K562 (cell line): ENCODE measurements around the gene STAP1. TPM values are rescaled to one million over a fixed set of nuclear protein-coding genes. Genes with fewer than 3 reads are reported as not detected.

Experiments used
- ATAC-seq: fragments of 200-7000 bp; cut with Tn5 transposase; 3 replicates; pipeline ENCODE4 v1.9.1; 2020; ENCODE audit warnings: moderate library complexity
- BruUV-seq: library from RNA; stranded (reverse); fragments of 400-500 nt; replicated peaks from 2 replicates; lab custom pipeline; 2021; lab: Mats Ljungman, UMichigan
- CTCF ChIA-PET: fragments of 300-600 bp; formaldehyde crosslinking; extraction: SDS; loops from one replicate; lab custom pipeline; 2021; ENCODE audit warnings: low intra/inter-chr PET ratio; lab: Yijun Ruan, JAX
- POLR2A ChIA-PET: fragments of 300-600, 350-650 bp; sonication (Branson Sonifier 250); formaldehyde crosslinking; extraction: SDS; loops from one replicate; lab custom pipeline; 2021; ENCODE audit warnings: antibody characterized with exemption, inconsistent platforms; lab: Yijun Ruan, JAX
- DNase-seq, 4 experiments: peaks; one replicate each; pipeline versions ENCODE4 v3.0.0 to v3.0.0-alpha.2; 2011 to 2018; ENCODE audit warnings: low spot score in 3 of 4, mixed read lengths in 3 of 4; ENCODE audit errors: extremely low read depth in 1 of 4
- FAIRE-seq: peaks from 2 replicates; lab custom pipeline; 2011; peaks lifted over from hg19 to GRCh38; lab: Jason Lieb, UNC
- H2AFZ ChIP-seq: 2 replicates; pipeline ENCODE4 v1.6.0; 2011; ENCODE audit warnings: low read depth, low read length, control low read depth, inconsistent platforms
- H3K27ac ChIP-seq: fragments of 200-600 bp; 3 replicates; pipeline ENCODE4 v1.8.0; 2011; ENCODE audit warnings: low read depth, mild to moderate bottlenecking, control low read depth, inconsistent platforms, low read length, moderate library complexity, mixed read lengths; ENCODE audit errors: extremely low read depth
- H3K27me3 ChIP-seq, 2 experiments: fragments of 300-600 bp in 1 of 2; 2 replicates in 1 of 2; 3 replicates in 1 of 2; pipeline versions ENCODE4 v1.6.0 to v1.8.0; 2011; ENCODE audit warnings: inconsistent platforms in 2 of 2, low read length in 2 of 2, mild to moderate bottlenecking in 1 of 2, mixed read lengths in 1 of 2, moderate library complexity in 1 of 2; ENCODE audit not compliant: control insufficient read depth in 2 of 2, insufficient read depth in 2 of 2
- H3K36me3 ChIP-seq: fragments of 300-600 bp; 3 replicates; pipeline ENCODE4 v1.8.0; 2011; ENCODE audit warnings: mild to moderate bottlenecking, low read length, inconsistent platforms; ENCODE audit not compliant: control insufficient read depth, insufficient read depth
- H3K4me1 ChIP-seq, 2 experiments: fragments of 200-600 bp in 1 of 2; replicated peaks in 1 of 2; 2 replicates in 1 of 2; 3 replicates in 1 of 2; pipeline versions ENCODE4 v1.5.1 to v1.8.0; 2011; ENCODE audit warnings: inconsistent platforms in 2 of 2, low read length in 2 of 2, mild to moderate bottlenecking in 1 of 2, mixed read lengths in 1 of 2, moderate library complexity in 1 of 2; ENCODE audit not compliant: control insufficient read depth in 2 of 2, insufficient read depth in 2 of 2
- H3K4me2 ChIP-seq: 2 replicates; pipeline ENCODE4 v1.6.1; 2011; ENCODE audit warnings: low read length, control low read depth, inconsistent platforms, mixed read lengths; ENCODE audit not compliant: insufficient read depth
- H3K4me3 ChIP-seq: fragments of 200-600 bp; sonication (generic), shearing (Covaris generic); 2 replicates; pipeline ENCODE4 v1.5.1; 2016; ENCODE audit warnings: control low read depth, inconsistent platforms
- H3K79me2 ChIP-seq: fragments of 200-600 bp; 3 replicates; pipeline ENCODE4 v1.8.0; 2011; ENCODE audit warnings: low read length, inconsistent platforms; ENCODE audit not compliant: control insufficient read depth, insufficient read depth
- H3K9ac ChIP-seq, 2 experiments: 2 replicates each; pipeline versions ENCODE4 v1.6.0 to v1.6.1; 2011; ENCODE audit warnings: low read depth in 2 of 2, low read length in 2 of 2, control low read depth in 1 of 2, inconsistent platforms in 1 of 2, mild to moderate bottlenecking in 1 of 2, mixed read lengths in 1 of 2; ENCODE audit not compliant: insufficient read depth in 1 of 2
- H3K9me1 ChIP-seq: one replicate; pipeline ENCODE4 v1.6.0; 2011; ENCODE audit warnings: inconsistent platforms, mild to moderate bottlenecking, low read length, moderate library complexity; ENCODE audit not compliant: control insufficient read depth, insufficient read depth
- H3K9me3 ChIP-seq: replicated peaks from 2 replicates; pipeline ENCODE4 v1.5.1; 2011; ENCODE audit warnings: low read depth, low read length, inconsistent platforms; ENCODE audit not compliant: control insufficient read depth, insufficient read depth
- H4K20me1 ChIP-seq: replicated peaks from 2 replicates; pipeline ENCODE4 v1.6.1; 2011; ENCODE audit warnings: low read length, inconsistent platforms, mixed read lengths; ENCODE audit not compliant: control insufficient read depth, insufficient read depth
- CEBPB ChIP-seq: fragments of 450-650 bp; IDR thresholded peaks from 2 replicates; pipeline ENCODE4 v1.6.1; 2016; ENCODE audit warnings: missing genetic modification characterization, missing compliant biosample characterization
- NFRKB ChIP-seq: fragments of 450-650 bp; IDR thresholded peaks from 2 replicates; pipeline ENCODE4 v1.6.1; 2016; ENCODE audit warnings: low read depth
- SIRT6 ChIP-seq: IDR thresholded peaks from one replicate; pipeline ENCODE4 v1.6.1; 2012; ENCODE audit warnings: low read depth, mild to moderate bottlenecking, control low read depth, inconsistent platforms, low read length, moderate library complexity
- SMARCA5 ChIP-seq: fragments of 450-650 bp; IDR thresholded peaks from 2 replicates; pipeline ENCODE4 v1.6.1; 2016
- ZNF384 ChIP-seq: IDR thresholded peaks from 2 replicates; pipeline ENCODE4 v1.6.1; 2012; ENCODE audit warnings: low read depth, low read length, improper control_type of control experiment
- ZNF707 ChIP-seq: fragments of 250-450 bp; sonication (Bioruptor Pico); conservative IDR thresholded peaks from 2 replicates; pipeline ENCODE4 v1.8.0; 2022; ENCODE audit warnings: inconsistent platforms, mild to moderate bottlenecking, moderate library complexity
- WGBS: fragments of 100-300 bp; shearing (Covaris generic); methylation state at CpG from one replicate; pipeline ENCODE4 v1.1.6; 2016; ENCODE audit warnings: low coverage, mixed read lengths; ENCODE audit not compliant: insufficient coverage; ENCODE audit errors: missing lambda C conversion rate; 5-methylcytosine and 5-hydroxymethylcytosine counted together
- in situ Hi-C: fragments of 300-500 bp; cut with MboI; formaldehyde crosslinking; loops from 4 replicates; pipeline ENCODE4 v1.15.0; 2018; ENCODE audit warnings: inconsistent platforms, mixed read lengths
- intact Hi-C: fragments of 100-400 bp; cut with micrococcal nuclease; formaldehyde crosslinking; loops from 2 replicates; pipeline ENCODE4 v1.14.2; 2022
- polyA plus RNA-seq, 8 experiments: library from polyadenylated mRNA; depleted of rRNA in 4 of 8; stranded (reverse) in 5 of 8; unstranded in 3 of 8; fragments of >200 nt; fragmentation: Nextera tagmentation in 2 of 8; fragmentation: Illumina TruSeq in 1 of 8; extraction: Ambion mirVana in 2 of 8; extraction: Trizol in 1 of 8; gene quantifications; 2 replicates each; pipeline versions ENCODE4 v1.2.1 to v1.2.3, GENCODE V29; 2011 to 2014; ENCODE audit warnings: inconsistent platforms in 1 of 8, missing spikeins in 1 of 8
- total RNA-seq, 7 experiments: library from RNA; depleted of rRNA in 6 of 7; stranded (reverse); fragments of >200 nt in 6 of 7; fragmentation: Illumina TruSeq in 2 of 7; extraction: Trizol in 2 of 7; gene quantifications; 2 replicates each; pipeline versions ENCODE4 v1.2.1 to v1.2.3, GENCODE V29; 2011 to 2021; ENCODE audit warnings: low replicate concordance in 1 of 7
- TF ChIP-seq, protein P1 (sequence below): fragments of 450-650 bp; IDR thresholded peaks from 2 replicates; pipeline ENCODE4 v1.7.1; 2018; ENCODE audit warnings: mild to moderate bottlenecking, low read depth; ENCODE audit not compliant: partially characterized antibody

The STAP1 gene
- total and polyA plus RNA-seq, 9 of the 15 experiments (the other 6 are each of a cell fraction or from before 2014, with no cell fraction given) = 0.50 to 5.6 (median 1.4) TPM

- no peaks in the 10 kb centered on the region for H3K36me3 ChIP-seq
- H3K4me2 ChIP-seq = no peak overlapping the region
- WGBS = 70% methylated on average over 3 of the region's 3 CpGs
- intact Hi-C loops = no loop called here
- peak; percentile 11; the same call in 2 of the 3 replicates for ATAC-seq
- no peak for TF ChIP-seq ZNF384
- TF ChIP-seq NFRKB = no peak
- TF ChIP-seq, protein P1, sequence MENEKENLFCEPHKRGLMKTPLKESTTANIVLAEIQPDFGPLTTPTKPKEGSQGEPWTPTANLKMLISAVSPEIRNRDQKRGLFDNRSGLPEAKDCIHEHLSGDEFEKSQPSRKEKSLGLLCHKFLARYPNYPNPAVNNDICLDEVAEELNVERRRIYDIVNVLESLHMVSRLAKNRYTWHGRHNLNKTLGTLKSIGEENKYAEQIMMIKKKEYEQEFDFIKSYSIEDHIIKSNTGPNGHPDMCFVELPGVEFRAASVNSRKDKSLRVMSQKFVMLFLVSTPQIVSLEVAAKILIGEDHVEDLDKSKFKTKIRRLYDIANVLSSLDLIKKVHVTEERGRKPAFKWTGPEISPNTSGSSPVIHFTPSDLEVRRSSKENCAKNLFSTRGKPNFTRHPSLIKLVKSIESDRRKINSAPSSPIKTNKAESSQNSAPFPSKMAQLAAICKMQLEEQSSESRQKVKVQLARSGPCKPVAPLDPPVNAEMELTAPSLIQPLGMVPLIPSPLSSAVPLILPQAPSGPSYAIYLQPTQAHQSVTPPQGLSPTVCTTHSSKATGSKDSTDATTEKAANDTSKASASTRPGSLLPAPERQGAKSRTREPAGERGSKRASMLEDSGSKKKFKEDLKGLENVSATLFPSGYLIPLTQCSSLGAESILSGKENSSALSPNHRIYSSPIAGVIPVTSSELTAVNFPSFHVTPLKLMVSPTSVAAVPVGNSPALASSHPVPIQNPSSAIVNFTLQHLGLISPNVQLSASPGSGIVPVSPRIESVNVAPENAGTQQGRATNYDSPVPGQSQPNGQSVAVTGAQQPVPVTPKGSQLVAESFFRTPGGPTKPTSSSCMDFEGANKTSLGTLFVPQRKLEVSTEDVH = no peak
- TF ChIP-seq CEBPB (tag) = no peak
- TF ChIP-seq SMARCA5 = no peak
- TF ChIP-seq ZNF707 (CRISPR knock-in tag) = no peak
- TF ChIP-seq SIRT6 = no peak
- no peak for FAIRE-seq
- no peak overlapping the region for H3K27ac ChIP-seq
- ChIA-PET CTCF (no interaction called here), POLR2A (no interaction called here)
- no peaks in the 10 kb centered on the region for H3K9me3 ChIP-seq
- H4K20me1 ChIP-seq = no peaks in the 10 kb centered on the region
- H3K4me3 ChIP-seq = no peak overlapping the region
- no TSS peak for BruUV-seq
- no peak overlapping the region for H2AFZ ChIP-seq
- no peak for DNase-seq
- H3K27me3 ChIP-seq = no peaks in the 10 kb centered on the region
- H3K79me2 ChIP-seq = no peaks in the 10 kb centered on the region
- H3K4me1 ChIP-seq = peaks cover 0 to 4% of the 10 kb centered on the region in 2 experiments; a peak in 1 of 5 replicates
- no peak overlapping the region for H3K9ac ChIP-seq
- in situ Hi-C loops = no loop called here
- no peaks in the 10 kb centered on the region for H3K9me1 ChIP-seq
Observed at GRCh38 chr4:67566335-67566734, 7.8 kb downstream of the STAP1 start.
